Activated B cell treated with CpG ODN at 0.5 μM for 24 hours (primary cell): ENCODE data around the gene STOM. TPM values are rescaled to one million over a fixed set of nuclear protein-coding genes. Genes with fewer than 3 reads are reported as not detected.

Experiments
- ATAC-seq: fragments of 200-7000 bp; cut with Tn5 transposase; one replicate; pipeline ENCODE4 v1.10.0; 2021; ENCODE audit warnings: low read depth, mild to moderate bottlenecking, moderate library complexity
- CTCF ChIA-PET: fragments of 350-600 bp; sonication (Branson Sonifier 250); formaldehyde crosslinking; loops from one replicate; lab custom pipeline; 2021; ENCODE audit warnings: antibody characterized with exemption; lab: Charles Lee
- POLR2A ChIA-PET: fragments of 350-600 bp; sonication (Branson Sonifier 250); formaldehyde crosslinking; loops from one replicate; lab custom pipeline; 2021; ENCODE audit warnings: antibody characterized with exemption; lab: Charles Lee
- DNase-seq: peaks from one replicate; pipeline ENCODE4 v3.0.0; 2022
- H3K27ac Mint-ChIP-seq: one replicate; pipeline ENCODE4 v1.8.0; 2020; ENCODE audit warnings: mixed read lengths
- H3K27me3 Mint-ChIP-seq: one replicate; pipeline ENCODE4 v1.8.0; 2021; ENCODE audit warnings: mixed read lengths
- H3K36me3 Mint-ChIP-seq: one replicate; pipeline ENCODE4 v1.8.0; 2021; ENCODE audit warnings: low read depth, mixed read lengths
- H3K4me1 Mint-ChIP-seq: one replicate; pipeline ENCODE4 v1.8.0; 2021; ENCODE audit warnings: mixed read lengths
- H3K4me3 Mint-ChIP-seq: one replicate; pipeline ENCODE4 v1.8.0; 2020; ENCODE audit warnings: mild to moderate bottlenecking, mixed read lengths
- H3K9me3 Mint-ChIP-seq: one replicate; pipeline ENCODE4 v1.8.0; 2020; ENCODE audit warnings: mixed read lengths
- CTCF ChIP-seq: fragments of 200-600 bp; IDR thresholded peaks from one replicate; pipeline ENCODE4 v1.8.0; 2022; ENCODE audit warnings: antibody characterized with exemption, mild to moderate bottlenecking
- intact Hi-C: fragments of 100-400 bp; cut with micrococcal nuclease; formaldehyde crosslinking; loops from one replicate; pipeline ENCODE4 v1.15.1; 2024
- total RNA-seq: library from RNA; stranded (reverse); gene quantifications from 2 replicates; pipeline ENCODE4 v1.2.3, GENCODE V29; 2022

The STOM gene
- total RNA-seq, 1 donor from 2014 or later = 9.8 TPM

GRCh38 chr9:121297389-121297788 is 72.7 kb downstream of the STOM start:
- Mint-ChIP-seq H3K27ac (no peak overlapping the region), H3K36me3 (peaks cover 2% of the 10 kb centered on the region), H3K4me3 (no peak overlapping the region), H3K9me3 (no peaks in the 10 kb centered on the region), H3K27me3 (peaks cover 5% of the 10 kb centered on the region), H3K4me1 (peaks cover 27% of the 10 kb centered on the region)
- CTCF ChIA-PET = no interaction called here
- intact Hi-C loops = loop anchor here (5.0 kb wide), 1 partner anchor 85 kb away; no protein-coding TSS in a partner anchor
- POLR2A ChIA-PET = no interaction called here
- no peak for TF ChIP-seq CTCF
- DNase-seq (no peak), ATAC-seq (no peak)

GRCh38 chr9:121296213-121297127 is 73.6 kb downstream of the STOM start:
- CTCF ChIA-PET = no interaction called here
- TF ChIP-seq CTCF = no peak
- H3K27ac Mint-ChIP-seq = no peak overlapping the region
- ATAC-seq = no peak
- DNase-seq = no peak
- peaks cover 2% of the 10 kb centered on the region for H3K36me3 Mint-ChIP-seq
- H3K9me3 Mint-ChIP-seq = no peaks in the 10 kb centered on the region
- POLR2A ChIA-PET = no interaction called here
- peaks cover 5% of the 10 kb centered on the region for H3K27me3 Mint-ChIP-seq
- no peak overlapping the region for H3K4me3 Mint-ChIP-seq
- intact Hi-C loops = loop anchor here (5.0 kb wide), 1 partner anchor 84 kb away; no protein-coding TSS in a partner anchor
- peaks cover 27% of the 10 kb centered on the region for H3K4me1 Mint-ChIP-seq

DNA sequence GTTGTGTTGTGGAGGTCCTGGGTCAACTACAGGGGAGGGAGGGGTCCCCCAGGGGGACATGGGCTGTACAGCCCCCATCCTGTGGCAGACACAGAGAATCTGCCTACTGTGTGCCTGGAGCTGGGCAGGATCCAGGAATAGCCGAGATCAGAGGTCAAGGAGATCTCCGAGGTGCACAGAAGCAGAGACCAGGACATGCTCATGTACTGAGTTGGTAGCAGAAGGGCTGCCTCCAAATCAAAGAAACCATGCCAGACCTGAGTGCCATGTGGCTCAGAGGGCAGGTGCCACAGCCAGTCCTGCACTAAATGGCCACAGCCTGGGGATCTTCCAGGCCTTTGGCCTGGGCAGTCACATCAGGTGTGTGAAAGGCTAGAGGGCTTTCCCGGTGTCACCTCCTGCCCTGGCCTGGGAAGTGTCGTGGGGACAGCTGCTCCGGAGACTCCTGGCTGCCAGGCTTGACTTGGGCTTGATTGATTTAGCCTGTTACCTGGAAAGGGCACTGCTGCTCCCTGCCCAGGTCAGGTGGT is 74.3 kb downstream of the STOM start:
- intact Hi-C loops = loop anchor here (5.0 kb wide), 1 partner anchor 83 kb away; no protein-coding TSS in a partner anchor
- ATAC-seq (no peak), DNase-seq (no peak)
- Mint-ChIP-seq H3K27ac (no peak overlapping the region), H3K36me3 (peaks cover 2% of the 10 kb centered on the region), H3K4me3 (no peak overlapping the region), H3K4me1 (peaks cover 27% of the 10 kb centered on the region), H3K27me3 (peaks cover 5% of the 10 kb centered on the region), H3K9me3 (no peaks in the 10 kb centered on the region)
- POLR2A ChIA-PET = interaction anchor here (1.2 kb wide), 1 partner anchor 18 kb away, joined by 3 read pairs; no protein-coding TSS in a partner anchor
- no peak for TF ChIP-seq CTCF
- CTCF ChIA-PET = no interaction called here

GRCh38 chr9:121294866-121295661 is 75.0 kb downstream of the STOM start:
- no peaks in the 10 kb centered on the region for H3K27me3 Mint-ChIP-seq
- H3K36me3 Mint-ChIP-seq = peaks cover 2% of the 10 kb centered on the region
- DNase-seq = no peak
- peaks cover 21% of the 10 kb centered on the region for H3K4me1 Mint-ChIP-seq
- POLR2A ChIA-PET = interaction anchor here (1.2 kb wide), 1 partner anchor 18 kb away, joined by 3 read pairs; no protein-coding TSS in a partner anchor
- ATAC-seq = no peak
- no peaks in the 10 kb centered on the region for H3K9me3 Mint-ChIP-seq
- H3K27ac Mint-ChIP-seq = peak overlapping the region; percentile 10
- CTCF ChIA-PET = no interaction called here
- TF ChIP-seq CTCF = no peak
- intact Hi-C loops = loop anchor here (5.0 kb wide), 1 partner anchor 83 kb away; no protein-coding TSS in a partner anchor
- no peak overlapping the region for H3K4me3 Mint-ChIP-seq
